Neural cell (in vitro differentiated cells): ENCODE measurements around the gene NAA20. TPM values are rescaled to one million over a fixed set of nuclear protein-coding genes. Genes with fewer than 3 reads are reported as not detected.

ENCODE experiments used
- H2AFZ ChIP-seq: fragments of 200-600, 300-800 bp; sonication (generic), shearing (Covaris generic); 2 replicates; pipeline ENCODE4 v1.6.0; 2014; ENCODE audit warnings: low read depth, mild to moderate bottlenecking, antibody characterized with exemption, low read length, moderate library complexity
- H3F3A ChIP-seq: fragments of 200-600 bp; shearing (Covaris generic); 2 replicates; pipeline ENCODE4 v1.6.1; 2016; ENCODE audit warnings: mild to moderate bottlenecking, moderate library complexity, mixed read lengths, antibody characterized with exemption, low read length; ENCODE audit not compliant: insufficient read depth, poor library complexity, severe bottlenecking
- H3K27ac ChIP-seq: fragments of 200-600, 300-800 bp; sonication (generic), shearing (Covaris generic); 2 replicates; pipeline ENCODE4 v1.5.1; 2014; ENCODE audit warnings: mild to moderate bottlenecking, low read length, moderate library complexity
- H3K27me3 ChIP-seq: fragments of 300-800, 200-600 bp; sonication (generic), shearing (Covaris generic); 2 replicates; pipeline ENCODE4 v1.6.0; 2014; ENCODE audit warnings: mild to moderate bottlenecking, low read depth, low read length, moderate library complexity; ENCODE audit not compliant: insufficient read depth
- H3K36me3 ChIP-seq: fragments of 300-800, 200-600 bp; sonication (generic), shearing (Covaris generic); 2 replicates; pipeline ENCODE4 v1.5.1; 2014; ENCODE audit warnings: mild to moderate bottlenecking, antibody characterized with exemption, low read length, moderate library complexity; ENCODE audit not compliant: insufficient read depth
- H3K4me2 ChIP-seq: fragments of 300-800, 200-600 bp; sonication (generic), shearing (Covaris generic); 2 replicates; pipeline ENCODE4 v1.6.0; 2014; ENCODE audit warnings: mild to moderate bottlenecking, low read length
- H3K4me3 ChIP-seq: fragments of 300-800, 200-600 bp; sonication (generic), shearing (Covaris generic); 2 replicates; pipeline ENCODE4 v1.5.1; 2014; ENCODE audit warnings: mild to moderate bottlenecking, low read length, moderate library complexity
- H3K79me2 ChIP-seq: fragments of 200-600 bp; shearing (Covaris generic); replicated peaks from 2 replicates; pipeline ENCODE4 v1.6.0; 2014; ENCODE audit warnings: mild to moderate bottlenecking, low read length, moderate library complexity; ENCODE audit not compliant: insufficient read depth
- H3K9ac ChIP-seq: fragments of 300-800, 200-600 bp; sonication (generic), shearing (Covaris generic); 2 replicates; pipeline ENCODE4 v1.6.1; 2016; ENCODE audit warnings: mild to moderate bottlenecking, low read length, mixed read lengths
- H3K9me2 ChIP-seq: fragments of 200-600 bp; shearing (Covaris generic); 2 replicates; pipeline ENCODE4 v1.6.1; 2016; ENCODE audit warnings: mild to moderate bottlenecking, low read length, mixed read lengths; ENCODE audit not compliant: insufficient read depth
- H3K9me3 ChIP-seq: fragments of 200-600, 300-800 bp; sonication (generic), shearing (Covaris generic); 2 replicates; pipeline ENCODE4 v1.6.1; 2016; ENCODE audit warnings: mild to moderate bottlenecking, mixed run types, low read length, moderate library complexity, mixed read lengths
- H4K20me1 ChIP-seq: fragments of 200-600 bp; shearing (Covaris generic); 2 replicates; pipeline ENCODE4 v1.6.1; 2016; ENCODE audit warnings: mild to moderate bottlenecking, mixed run types; ENCODE audit not compliant: insufficient read depth
- CTCF ChIP-seq: fragments of 450-650 bp; IDR thresholded peaks from 2 replicates; pipeline ENCODE4 v1.5.1; 2014; ENCODE audit warnings: antibody characterized with exemption, mild to moderate bottlenecking, moderate library complexity; ENCODE audit not compliant: poor library complexity, severe bottlenecking
- EP300 ChIP-seq: fragments of 450-650 bp; conservative IDR thresholded peaks from 2 replicates; pipeline ENCODE4 v1.6.1; 2014; ENCODE audit warnings: antibody characterized with exemption, mild to moderate bottlenecking, moderate library complexity; ENCODE audit not compliant: poor library complexity, severe bottlenecking
- EZH2 ChIP-seq: fragments of 200-600, 300-800 bp; shearing (Covaris generic), sonication (generic); IDR thresholded peaks from 2 replicates; pipeline ENCODE4 v1.6.1; 2014; ENCODE audit warnings: antibody characterized with exemption, low read length, borderline replicate concordance, mild to moderate bottlenecking; ENCODE audit not compliant: insufficient read depth, poor library complexity, severe bottlenecking
- MXI1 ChIP-seq: fragments of 450-650 bp; conservative IDR thresholded peaks from 2 replicates; pipeline ENCODE4 v1.6.1; 2014; ENCODE audit warnings: antibody characterized with exemption, mild to moderate bottlenecking; ENCODE audit not compliant: poor library complexity, severe bottlenecking
- POLR2AphosphoS5 ChIP-seq: IDR thresholded peaks from 2 replicates; pipeline ENCODE4 v1.6.1; 2012
- RAD21 ChIP-seq: fragments of 450-650 bp; conservative IDR thresholded peaks from 2 replicates; pipeline ENCODE4 v1.6.1; 2014; ENCODE audit warnings: antibody characterized with exemption, mild to moderate bottlenecking, moderate library complexity
- REST ChIP-seq: IDR thresholded peaks from 2 replicates; pipeline ENCODE4 v1.6.1; 2012; ENCODE audit warnings: borderline replicate concordance
- SMC3 ChIP-seq: fragments of 450-650 bp; conservative IDR thresholded peaks from 2 replicates; pipeline ENCODE4 v1.6.1; 2014; ENCODE audit warnings: antibody characterized with exemption, mild to moderate bottlenecking, moderate library complexity; ENCODE audit not compliant: poor library complexity
- TAF1 ChIP-seq: IDR thresholded peaks from 2 replicates; pipeline ENCODE4 v1.6.1; 2012; ENCODE audit warnings: low read depth
- polyA plus RNA-seq: library from polyadenylated mRNA; depleted of rRNA; stranded (reverse); fragments of >200 nt; gene quantifications from 2 replicates; pipeline ENCODE4 v1.2.3, GENCODE V29; 2014

NAA20 gene
- polyA plus RNA-seq, 1 donor from 2014 or later: 48.9 TPM

GRCh38 chr20:20065361-20065760 is 48.2 kb downstream of the NAA20 start:
- Histone ChIP-seq H2AFZ (no peak overlapping the region), H3K4me3 (no peak overlapping the region), H3F3A (no peaks in the 10 kb centered on the region), H3K9ac (no peak overlapping the region), H3K36me3 (no peaks in the 10 kb centered on the region), H3K27ac (no peak overlapping the region), H3K9me2 (no peaks in the 10 kb centered on the region), H3K27me3 (no peaks in the 10 kb centered on the region), H3K9me3 (no peaks in the 10 kb centered on the region), H3K4me2 (no peak overlapping the region), H3K79me2 (no peaks in the 10 kb centered on the region), H4K20me1 (no peaks in the 10 kb centered on the region)
- TF ChIP-seq MXI1: no peak
- no peak for TF ChIP-seq TAF1
- TF ChIP-seq POLR2AphosphoS5: no peak
- no peak for TF ChIP-seq SMC3
- TF ChIP-seq RAD21: no peak
- TF ChIP-seq CTCF: no peak
- no peak for TF ChIP-seq EP300
- TF ChIP-seq REST: no peak
- TF ChIP-seq EZH2: no peak

GRCh38 chr20:20070871-20071726 is 53.9 kb downstream of the NAA20 start:
- Histone ChIP-seq H2AFZ (no peak overlapping the region), H3K79me2 (no peaks in the 10 kb centered on the region), H4K20me1 (no peaks in the 10 kb centered on the region), H3K27ac (no peak overlapping the region), H3K9me2 (no peaks in the 10 kb centered on the region), H3K9me3 (no peaks in the 10 kb centered on the region), H3K27me3 (no peaks in the 10 kb centered on the region), H3K4me3 (no peak overlapping the region), H3F3A (no peaks in the 10 kb centered on the region), H3K36me3 (no peaks in the 10 kb centered on the region), H3K4me2 (no peak overlapping the region), H3K9ac (no peak overlapping the region)
- TF ChIP-seq MXI1 (no peak), POLR2AphosphoS5 (no peak), TAF1 (no peak), EZH2 (no peak), REST (no peak), CTCF (no peak), SMC3 (no peak), RAD21 (no peak), EP300 (no peak)
